Cardiac muscle cell (in vitro differentiated cells and primary cell): ENCODE results near the gene FAM131B. TPM values are rescaled to one million over a fixed set of nuclear protein-coding genes. Genes with fewer than 3 reads are reported as not detected.

Experiments
- DNase-seq, 2 donors: peaks; one replicate each; pipeline versions ENCODE4 v3.0.0 to v3.0.0-alpha.2; 2010 to 2017; ENCODE audit warnings: low read depth in 1 of 2, low spot score in 1 of 2
- H3K27ac ChIP-seq: fragments of 200-600 bp; sonication (generic); 2 replicates; pipeline ENCODE4 v1.5.1; 2016
- H3K27me3 ChIP-seq: fragments of 200-600 bp; sonication (generic); 2 replicates; pipeline ENCODE4 v1.6.0; 2016; ENCODE audit warnings: control low read depth
- H3K36me3 ChIP-seq: fragments of 200-600 bp; sonication (generic); 2 replicates; pipeline ENCODE4 v1.5.1; 2016; ENCODE audit warnings: control low read depth
- H3K4me1 ChIP-seq: fragments of 200-600 bp; sonication (generic); 2 replicates; pipeline ENCODE4 v1.8.1; 2017; ENCODE audit warnings: low read depth, mild to moderate bottlenecking, mixed run types
- H3K4me3 ChIP-seq: fragments of 200-600 bp; sonication (generic); 2 replicates; pipeline ENCODE4 v1.5.1; 2016; ENCODE audit warnings: mild to moderate bottlenecking
- H3K9me3 ChIP-seq: fragments of 200-600 bp; sonication (generic); 2 replicates; pipeline ENCODE4 v1.5.1; 2017; ENCODE audit warnings: low read depth, mild to moderate bottlenecking, control low read depth
- CTCF ChIP-seq: IDR thresholded peaks from 2 replicates; pipeline ENCODE4 v1.5.1; 2012; ENCODE audit warnings: low read depth, mild to moderate bottlenecking, low read length
- polyA plus RNA-seq: library from polyadenylated mRNA; unstranded; fragments of >200 nt; fragmentation: Nextera tagmentation; extraction: Ambion mirVana; gene quantifications from 2 replicates; pipeline ENCODE4 v1.2.1, GENCODE V29; 2016
- total RNA-seq: library from RNA; depleted of rRNA; stranded (reverse); fragments of >200 nt; gene quantifications from 2 replicates; pipeline ENCODE4 v1.2.3, GENCODE V29; 2016

The FAM131B gene
- total and polyA plus RNA-seq, 2 experiments from 2014 or later = 0.26 to 0.71 TPM

DNA sequence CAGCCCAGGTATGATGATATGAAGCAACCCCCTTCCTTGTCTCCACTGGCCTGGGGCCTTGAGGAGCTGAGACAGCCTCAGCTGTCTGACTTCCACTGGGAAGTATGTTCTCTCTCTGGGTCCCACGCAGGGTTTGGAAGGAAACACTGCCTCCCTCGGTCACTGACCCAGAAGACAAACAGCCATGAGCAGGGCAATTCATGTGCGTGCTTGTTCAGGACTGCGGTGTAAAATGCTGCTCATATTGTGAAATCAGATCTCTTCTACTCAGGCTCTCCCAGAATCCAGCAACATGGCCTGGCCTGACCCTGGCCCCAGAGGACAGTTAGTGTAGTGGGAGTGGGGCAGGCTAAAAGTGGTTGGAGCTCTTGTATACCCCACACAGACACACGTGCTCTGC, 43.9 kb downstream of the FAM131B start:
- DNase-seq = peak in 1 of 2 donors; percentile 61
- H3K27me3 ChIP-seq = no peaks in the 10 kb centered on the region

GRCh38 chr7:143316492-143316891, 46.0 kb downstream of the FAM131B start:
- no peak overlapping the region for H3K4me3 ChIP-seq
- H3K36me3 ChIP-seq = no peaks in the 10 kb centered on the region
- H3K4me1 ChIP-seq = peaks cover 7% of the 10 kb centered on the region
- no peak for DNase-seq
- no peaks in the 10 kb centered on the region for H3K27me3 ChIP-seq
- no peak for TF ChIP-seq CTCF
- no peak overlapping the region for H3K27ac ChIP-seq
- H3K9me3 ChIP-seq = no peaks in the 10 kb centered on the region

More for the DNA sequence above, 43.9 kb downstream of the FAM131B start:
- TF ChIP-seq CTCF = no peak
- no peak overlapping the region for H3K27ac ChIP-seq
- H3K4me1 ChIP-seq = peaks cover 7% of the 10 kb centered on the region
- no peaks in the 10 kb centered on the region for H3K36me3 ChIP-seq
- H3K9me3 ChIP-seq = no peaks in the 10 kb centered on the region
- no peak overlapping the region for H3K4me3 ChIP-seq

GRCh38 chr7:143315776-143316175, 46.7 kb downstream of the FAM131B start, which contains the start of gene CLCN1:
TSS of gene CLCN1 (plus strand) at chr7:143316111. CDS start at chr7:143316213, 102 bp downstream.
- no peak for DNase-seq
- Histone ChIP-seq H3K36me3 (no peaks in the 10 kb centered on the region), H3K27ac (no peak within 1 kb of the TSS), H3K4me3 (no peak within 1 kb of the TSS), H3K4me1 (peaks cover 7% of the 10 kb centered on the region), H3K27me3 (no peaks in the 10 kb centered on the region), H3K9me3 (no peaks in the 10 kb centered on the region)
- TF ChIP-seq CTCF = no peak

DNA sequence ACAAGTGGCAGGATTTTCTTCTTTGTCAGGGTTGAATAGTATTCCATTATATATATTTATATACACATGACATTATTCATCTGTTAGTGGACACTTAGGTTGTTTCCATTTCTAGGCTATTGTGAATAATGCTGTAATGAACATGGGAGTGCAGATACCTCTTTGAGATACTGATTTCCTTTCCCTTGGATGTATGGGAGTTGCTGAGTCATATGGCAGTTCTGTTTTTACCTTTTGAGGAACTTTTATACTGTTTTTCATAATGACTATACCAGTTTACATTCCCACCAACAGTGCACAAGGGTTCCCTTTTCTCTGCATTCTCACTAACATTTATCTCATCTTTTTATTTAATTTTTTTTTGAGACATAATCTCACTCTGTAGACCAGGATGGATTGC, 48.4 kb downstream of the FAM131B start:
- H3K27ac ChIP-seq = no peak overlapping the region
- no peak overlapping the region for H3K4me3 ChIP-seq
- H3K4me1 ChIP-seq = peaks cover 7% of the 10 kb centered on the region
- no peak for TF ChIP-seq CTCF
- H3K9me3 ChIP-seq = no peaks in the 10 kb centered on the region
- DNase-seq = no peak
- no peaks in the 10 kb centered on the region for H3K27me3 ChIP-seq
- no peaks in the 10 kb centered on the region for H3K36me3 ChIP-seq

GRCh38 chr7:143308632-143309031, 53.9 kb downstream of the FAM131B start:
- peaks cover 28% of the 10 kb centered on the region for H3K36me3 ChIP-seq
- H3K4me1 ChIP-seq = no peaks in the 10 kb centered on the region
- H3K27me3 ChIP-seq = no peaks in the 10 kb centered on the region
- DNase-seq = no peak
- TF ChIP-seq CTCF = no peak
- H3K4me3 ChIP-seq = no peak overlapping the region
- no peak overlapping the region for H3K27ac ChIP-seq
- H3K9me3 ChIP-seq = no peaks in the 10 kb centered on the region
